Stimulated activated CD8-positive, alpha-beta memory T cell treated with anti-CD3 and anti-CD28 coated beads, Interleukin-15, amount 100 ng/mL, for 1 hour (primary cell): ENCODE data around the gene ATP8B1.
"Not testable (repeated sequence)": the region's sequence is repeated elsewhere in the genome, so short reads cannot be mapped to it uniquely, and the experiment has no call there.

Source experiments
- DNase-seq: peaks from one replicate; pipeline ENCODE4 v3.0.0-alpha.2; 2020; ENCODE audit warnings: low read depth

Gene ATP8B1

GRCh38 chr18:57719211-57719935 is 83.7 kb downstream of the ATP8B1 start:
- DNase-seq = not testable (repeated sequence)

GRCh38 chr18:57716549-57716948 is 86.6 kb downstream of the ATP8B1 start:
- DNase-seq = no peak

- DNase-seq = no peak
Observed at GRCh38 chr18:57715671-57716070, 87.4 kb downstream of the ATP8B1 start.

GRCh38 chr18:57715073-57715472 is 88.0 kb downstream of the ATP8B1 start:
- DNase-seq = no peak

- DNase-seq = no peak
Observed at GRCh38 chr18:57710226-57710625, 92.9 kb downstream of the ATP8B1 start.

- no peak for DNase-seq
Observed at GRCh38 chr18:57709335-57709734, 93.8 kb downstream of the ATP8B1 start.

GRCh38 chr18:57708288-57708687 is 94.8 kb downstream of the ATP8B1 start:
- DNase-seq = no peak

GRCh38 chr18:57705832-57706595 is 97.1 kb downstream of the ATP8B1 start:
- DNase-seq = no peak

- DNase-seq = no peak
Observed at GRCh38 chr18:57705011-57705410, 98.1 kb downstream of the ATP8B1 start.

GRCh38 chr18:57698571-57699276 is 104.4 kb downstream of the ATP8B1 start:
- no peak for DNase-seq

GRCh38 chr18:57697426-57697825 is 105.7 kb downstream of the ATP8B1 start:
- DNase-seq = no peak

GRCh38 chr18:57696271-57696670 is 106.8 kb downstream of the ATP8B1 start:
- no peak for DNase-seq

- no peak for DNase-seq
Observed at GRCh38 chr18:57691363-57691762, 111.8 kb downstream of the ATP8B1 start.

GRCh38 chr18:57687970-57688369 is 115.1 kb downstream of the ATP8B1 start:
- DNase-seq = no peak

GRCh38 chr18:57683470-57683869 is 119.6 kb downstream of the ATP8B1 start:
- no peak for DNase-seq

GRCh38 chr18:57677262-57678211 is 125.6 kb downstream of the ATP8B1 start:
- no peak for DNase-seq

- no peak for DNase-seq
Observed at GRCh38 chr18:57674891-57675290, 128.2 kb downstream of the ATP8B1 start.

GRCh38 chr18:57670046-57670445 is 133.1 kb downstream of the ATP8B1 start:
- no peak for DNase-seq

GRCh38 chr18:57668021-57668420 is 135.1 kb downstream of the ATP8B1 start:
- no peak for DNase-seq

GRCh38 chr18:57666818-57667497 is 136.2 kb downstream of the ATP8B1 start:
- no peak for DNase-seq

GRCh38 chr18:57664568-57665165 is 138.4 kb downstream of the ATP8B1 start:
- DNase-seq = no peak
